ENCODE data around the gene MFF.
"Not testable (repeated sequence)": the region's sequence is repeated elsewhere in the genome, so short reads cannot be mapped to it uniquely, and the experiment has no call there.

Gene MFF

GRCh38 chr2:227337442-227337841 lies 12.4 kb downstream of the MFF start:
- Histone ChIP-seq H3K9ac (ENCODE audit: low read depth, low read length) (no peak overlapping the region), H3K36me3 (ENCODE audit: insufficient read depth, low read depth, low read length) (peaks cover 80% of the 10 kb centered on the region), H3K4me1 (ENCODE audit: insufficient read depth, low read length) (no peaks in the 10 kb centered on the region), H3K9me3 (ENCODE audit: insufficient read depth, low read depth, low read length) (no peaks in the 10 kb centered on the region), H3K27ac (ENCODE audit: low read length) (no peak overlapping the region), H3K27me3 (ENCODE audit: insufficient read depth, low read length) (no peaks in the 10 kb centered on the region), H3K4me3 (ENCODE audit: low read length) (no peak overlapping the region)

GRCh38 chr2:227339098-227339599 lies 14.1 kb downstream of the MFF start:
- no peaks in the 10 kb centered on the region for H3K27me3 ChIP-seq (ENCODE audit: insufficient read depth, low read length)
- no peak overlapping the region for H3K27ac ChIP-seq (ENCODE audit: low read length)
- no peaks in the 10 kb centered on the region for H3K4me1 ChIP-seq (ENCODE audit: insufficient read depth, low read length)
- no peak overlapping the region for H3K4me3 ChIP-seq (ENCODE audit: low read length)
- H3K9me3 ChIP-seq (ENCODE audit: insufficient read depth, low read depth, low read length): no peaks in the 10 kb centered on the region
- no peak overlapping the region for H3K9ac ChIP-seq (ENCODE audit: low read depth, low read length)
- peaks cover 70% of the 10 kb centered on the region for H3K36me3 ChIP-seq (ENCODE audit: insufficient read depth, low read depth, low read length)

DNA sequence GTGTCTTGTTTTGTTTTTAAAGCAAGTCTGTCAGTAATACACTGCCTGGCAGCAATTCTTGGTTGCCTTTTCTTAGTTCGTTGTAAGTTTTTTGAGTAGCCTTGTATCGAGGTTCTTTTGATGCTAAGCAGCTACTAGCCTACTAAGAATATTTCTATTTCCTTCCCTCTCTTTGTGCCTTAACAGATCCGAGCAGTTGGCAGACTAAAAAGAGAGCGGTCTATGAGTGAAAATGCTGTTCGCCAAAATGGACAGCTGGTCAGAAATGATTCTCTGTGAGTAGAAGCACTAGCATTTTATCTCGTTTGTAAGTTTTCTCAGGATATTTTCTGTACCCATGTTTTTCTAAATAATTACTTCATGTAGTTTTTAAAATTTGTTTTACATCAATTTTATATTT lies 15.1 kb downstream of the MFF start:
- no peak overlapping the region for H3K27ac ChIP-seq (ENCODE audit: low read length)
- H3K9ac ChIP-seq (ENCODE audit: low read depth, low read length): no peak overlapping the region
- no peak overlapping the region for H3K4me3 ChIP-seq (ENCODE audit: low read length)
- H3K27me3 ChIP-seq (ENCODE audit: insufficient read depth, low read length): no peaks in the 10 kb centered on the region
- H3K9me3 ChIP-seq (ENCODE audit: insufficient read depth, low read depth, low read length): no peaks in the 10 kb centered on the region
- no peaks in the 10 kb centered on the region for H3K4me1 ChIP-seq (ENCODE audit: insufficient read depth, low read length)
- H3K36me3 ChIP-seq (ENCODE audit: insufficient read depth, low read depth, low read length): peaks cover 66% of the 10 kb centered on the region

GRCh38 chr2:227341553-227341952 lies 16.5 kb downstream of the MFF start:
- no peak overlapping the region for H3K9ac ChIP-seq (ENCODE audit: low read depth, low read length)
- no peaks in the 10 kb centered on the region for H3K9me3 ChIP-seq (ENCODE audit: insufficient read depth, low read depth, low read length)
- H3K4me3 ChIP-seq (ENCODE audit: low read length): no peak overlapping the region
- no peaks in the 10 kb centered on the region for H3K4me1 ChIP-seq (ENCODE audit: insufficient read depth, low read length)
- no peaks in the 10 kb centered on the region for H3K27me3 ChIP-seq (ENCODE audit: insufficient read depth, low read length)
- H3K27ac ChIP-seq (ENCODE audit: low read length): no peak overlapping the region
- peaks cover 61% of the 10 kb centered on the region for H3K36me3 ChIP-seq (ENCODE audit: insufficient read depth, low read depth, low read length)

DNA sequence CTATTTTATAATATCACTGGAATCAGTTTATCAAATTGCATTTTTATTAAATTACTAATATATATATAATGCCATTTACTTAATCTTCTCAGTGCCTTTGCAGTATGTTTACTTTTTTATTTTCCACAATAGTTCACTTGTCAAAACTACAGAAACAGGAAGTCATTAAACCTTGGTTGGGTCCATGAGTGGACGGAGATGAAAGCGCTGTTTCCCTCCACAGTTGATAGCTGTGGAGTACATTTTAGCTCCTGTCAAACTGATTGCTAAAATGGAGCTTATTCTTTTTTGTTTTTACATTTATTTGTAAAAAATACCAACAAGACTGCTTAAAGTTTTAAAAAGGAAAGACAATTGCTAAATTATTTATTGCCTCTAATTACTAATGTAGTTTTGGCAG lies 19.2 kb downstream of the MFF start:
- Histone ChIP-seq H3K27me3 (ENCODE audit: insufficient read depth, low read length) (no peaks in the 10 kb centered on the region), H3K9ac (ENCODE audit: low read depth, low read length) (no peak overlapping the region), H3K4me3 (ENCODE audit: low read length) (no peak overlapping the region), H3K9me3 (ENCODE audit: insufficient read depth, low read depth, low read length) (no peaks in the 10 kb centered on the region), H3K36me3 (ENCODE audit: insufficient read depth, low read depth, low read length) (peaks cover 69% of the 10 kb centered on the region), H3K4me1 (ENCODE audit: insufficient read depth, low read length) (peaks cover 4% of the 10 kb centered on the region; the same call in 1 of the 2 replicates), H3K27ac (ENCODE audit: low read length) (no peak overlapping the region)

- H3K9me3 ChIP-seq (ENCODE audit: insufficient read depth, low read depth, low read length): no peaks in the 10 kb centered on the region
- no peak overlapping the region for H3K27ac ChIP-seq (ENCODE audit: low read length)
- H3K36me3 ChIP-seq (ENCODE audit: insufficient read depth, low read depth, low read length): peaks cover 58% of the 10 kb centered on the region
- H3K9ac ChIP-seq (ENCODE audit: low read depth, low read length): no peak overlapping the region
- no peak overlapping the region for H3K4me3 ChIP-seq (ENCODE audit: low read length)
- H3K4me1 ChIP-seq (ENCODE audit: insufficient read depth, low read length): peaks cover 4% of the 10 kb centered on the region; the same call in 1 of the 2 replicates
- no peaks in the 10 kb centered on the region for H3K27me3 ChIP-seq (ENCODE audit: insufficient read depth, low read length)
Measured at GRCh38 chr2:227347117-227347516, 22.1 kb downstream of the MFF start.

DNA sequence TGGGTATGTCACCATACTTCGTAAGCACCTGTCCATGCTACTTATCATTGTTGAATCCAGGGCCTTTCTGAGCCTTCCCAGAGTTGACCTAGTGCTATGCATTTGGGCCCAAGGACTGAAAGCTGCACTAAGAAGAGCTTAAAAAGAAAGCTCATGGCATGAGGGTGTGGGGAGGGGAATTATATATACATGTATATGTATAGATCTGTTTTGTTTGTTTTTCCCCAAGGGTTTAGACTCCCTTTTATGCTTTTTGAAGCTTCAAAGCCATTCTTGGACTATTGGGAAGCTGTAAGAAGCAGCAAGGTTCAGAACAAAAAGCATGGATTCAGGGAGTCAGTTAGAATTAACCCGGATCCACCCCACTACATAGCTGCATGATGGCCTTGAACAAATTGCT lies 23.3 kb downstream of the MFF start:
- no peaks in the 10 kb centered on the region for H3K9me3 ChIP-seq (ENCODE audit: insufficient read depth, low read depth, low read length)
- H3K27me3 ChIP-seq (ENCODE audit: insufficient read depth, low read length): no peaks in the 10 kb centered on the region
- no peak overlapping the region for H3K27ac ChIP-seq (ENCODE audit: low read length)
- H3K4me1 ChIP-seq (ENCODE audit: insufficient read depth, low read length): peaks cover 4% of the 10 kb centered on the region; the same call in 1 of the 2 replicates
- peaks cover 52% of the 10 kb centered on the region for H3K36me3 ChIP-seq (ENCODE audit: insufficient read depth, low read depth, low read length)
- H3K4me3 ChIP-seq (ENCODE audit: low read length): no peak overlapping the region
- H3K9ac ChIP-seq (ENCODE audit: low read depth, low read length): no peak overlapping the region

DNA sequence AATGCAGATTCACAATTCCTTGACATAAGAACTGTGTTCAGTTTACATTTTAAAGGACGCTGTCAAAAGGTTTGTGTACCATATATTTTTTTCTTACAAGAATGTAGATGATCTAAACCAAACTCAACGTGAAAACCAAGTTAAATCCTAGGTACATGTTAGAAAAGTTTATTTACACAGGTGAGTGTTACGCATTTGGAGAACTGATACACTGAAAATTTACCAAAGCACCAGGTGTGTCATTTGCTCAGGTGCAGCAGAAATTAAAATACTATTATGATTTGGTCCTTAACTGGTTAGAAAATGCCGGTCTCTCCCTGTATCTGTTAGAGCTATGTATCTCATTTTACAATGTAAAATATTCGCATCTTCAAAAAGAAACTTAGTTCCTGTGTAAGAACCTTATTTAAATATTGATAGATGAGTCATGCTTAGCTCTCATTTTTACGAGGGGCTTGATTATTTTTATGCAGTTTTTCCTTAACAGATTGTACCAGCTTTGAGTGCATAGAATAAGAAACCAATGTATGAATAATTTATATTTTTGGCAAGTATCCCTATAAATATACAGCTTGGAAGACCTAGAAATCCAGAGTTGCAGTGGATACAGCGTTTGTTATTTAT lies 25.1 kb downstream of the MFF start:
- H3K4me1 ChIP-seq (ENCODE audit: insufficient read depth, low read length): peaks cover 4% of the 10 kb centered on the region; the same call in 1 of the 2 replicates
- H3K36me3 ChIP-seq (ENCODE audit: insufficient read depth, low read depth, low read length): peaks cover 46% of the 10 kb centered on the region
- H3K27ac ChIP-seq (ENCODE audit: low read length): no peak overlapping the region
- no peak overlapping the region for H3K4me3 ChIP-seq (ENCODE audit: low read length)
- no peaks in the 10 kb centered on the region for H3K9me3 ChIP-seq (ENCODE audit: insufficient read depth, low read depth, low read length)
- H3K9ac ChIP-seq (ENCODE audit: low read depth, low read length): no peak overlapping the region
- no peaks in the 10 kb centered on the region for H3K27me3 ChIP-seq (ENCODE audit: insufficient read depth, low read length)

DNA sequence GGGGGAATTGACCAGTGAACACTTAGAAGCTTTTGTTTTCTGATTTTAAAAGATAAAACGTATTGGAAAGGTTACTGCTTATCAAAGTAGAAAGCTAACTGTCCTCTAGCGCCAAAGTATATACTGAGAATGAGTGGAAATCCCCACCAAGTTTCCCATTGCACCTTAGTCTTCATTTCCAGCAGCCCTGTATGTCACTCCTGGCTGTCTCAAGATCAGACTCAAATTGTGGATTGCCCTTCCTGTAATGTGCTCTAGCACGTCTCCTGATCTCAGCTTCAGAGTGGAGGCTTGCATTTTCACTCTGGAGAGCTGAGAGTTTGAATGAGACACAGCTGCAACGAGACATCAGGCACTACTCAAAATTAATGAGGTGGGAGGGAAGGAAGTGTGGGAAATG lies 26.6 kb downstream of the MFF start:
- H3K27ac ChIP-seq (ENCODE audit: low read length): no peak overlapping the region
- peaks cover 4% of the 10 kb centered on the region; the same call in 1 of the 2 replicates for H3K4me1 ChIP-seq (ENCODE audit: insufficient read depth, low read length)
- no peaks in the 10 kb centered on the region for H3K9me3 ChIP-seq (ENCODE audit: insufficient read depth, low read depth, low read length)
- no peak overlapping the region for H3K9ac ChIP-seq (ENCODE audit: low read depth, low read length)
- no peaks in the 10 kb centered on the region for H3K27me3 ChIP-seq (ENCODE audit: insufficient read depth, low read length)
- H3K4me3 ChIP-seq (ENCODE audit: low read length): no peak overlapping the region
- peaks cover 51% of the 10 kb centered on the region for H3K36me3 ChIP-seq (ENCODE audit: insufficient read depth, low read depth, low read length)

- H3K9ac ChIP-seq (ENCODE audit: low read depth, low read length): no peak overlapping the region
- H3K4me3 ChIP-seq (ENCODE audit: low read length): no peak overlapping the region
- peaks cover 50% of the 10 kb centered on the region for H3K36me3 ChIP-seq (ENCODE audit: insufficient read depth, low read depth, low read length)
- no peaks in the 10 kb centered on the region for H3K9me3 ChIP-seq (ENCODE audit: insufficient read depth, low read depth, low read length)
- H3K4me1 ChIP-seq (ENCODE audit: insufficient read depth, low read length): no peaks in the 10 kb centered on the region
- no peak overlapping the region for H3K27ac ChIP-seq (ENCODE audit: low read length)
- no peaks in the 10 kb centered on the region for H3K27me3 ChIP-seq (ENCODE audit: insufficient read depth, low read length)
Measured at GRCh38 chr2:227360351-227360750, 35.3 kb downstream of the MFF start.

DNA sequence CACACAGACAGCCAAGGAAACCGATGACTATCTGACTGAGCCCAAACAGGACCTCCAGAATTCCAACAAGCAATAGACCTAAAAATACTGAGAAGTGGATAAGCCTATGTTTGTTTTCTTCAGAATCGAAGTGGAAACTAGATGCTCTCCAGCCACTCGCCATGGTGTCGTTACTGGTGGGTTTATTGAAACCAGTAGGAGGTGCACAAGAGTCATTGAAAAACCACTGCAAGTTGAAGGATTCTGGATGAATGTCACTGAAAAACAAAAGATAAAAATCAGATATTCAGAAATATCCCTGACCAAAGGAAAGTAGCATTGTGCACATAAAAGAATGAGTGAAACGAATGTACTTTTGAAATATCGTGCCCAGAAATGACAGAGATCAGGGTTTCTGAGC lies 38.7 kb downstream of the MFF start:
- no peak overlapping the region for H3K4me3 ChIP-seq (ENCODE audit: low read length)
- no peak overlapping the region for H3K9ac ChIP-seq (ENCODE audit: low read depth, low read length)
- H3K27me3 ChIP-seq (ENCODE audit: insufficient read depth, low read length): no peaks in the 10 kb centered on the region
- H3K4me1 ChIP-seq (ENCODE audit: insufficient read depth, low read length): no peaks in the 10 kb centered on the region
- no peak overlapping the region for H3K27ac ChIP-seq (ENCODE audit: low read length)
- H3K36me3 ChIP-seq (ENCODE audit: insufficient read depth, low read depth, low read length): peaks cover 20% of the 10 kb centered on the region
- H3K9me3 ChIP-seq (ENCODE audit: insufficient read depth, low read depth, low read length): no peaks in the 10 kb centered on the region

DNA sequence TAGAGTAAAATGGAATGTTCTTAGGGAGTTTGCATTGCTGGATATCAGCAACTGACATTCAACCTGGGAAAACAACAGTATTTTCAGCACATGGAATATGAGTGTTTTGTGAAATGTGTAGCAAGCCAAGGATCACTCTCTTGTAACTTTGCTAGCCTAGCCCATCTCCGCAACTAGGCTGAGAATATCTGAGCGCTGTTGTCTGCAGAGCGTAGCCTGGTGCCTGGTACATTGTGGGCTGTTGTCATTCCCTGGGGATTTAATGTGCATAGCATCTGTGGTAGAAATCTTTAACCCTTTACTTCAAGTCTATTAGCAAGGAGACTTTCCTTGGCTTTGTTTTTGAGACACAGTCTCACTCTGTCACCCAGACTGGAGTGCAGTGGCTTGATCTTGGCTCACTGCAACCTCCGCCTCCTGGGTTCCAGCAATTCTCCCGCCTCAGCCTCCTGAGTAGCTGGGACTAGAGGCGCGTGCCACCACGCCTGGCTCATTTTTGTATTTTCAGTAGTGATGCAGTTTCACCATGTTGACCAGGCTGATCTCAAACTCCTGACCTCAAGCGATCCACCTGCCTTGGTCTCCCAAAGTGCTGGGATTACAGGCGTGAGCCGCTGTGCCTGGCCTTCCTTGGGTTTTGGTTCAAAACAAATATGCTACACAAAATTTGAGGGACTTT lies 39.7 kb downstream of the MFF start:
- H3K9me3 ChIP-seq (ENCODE audit: insufficient read depth, low read depth, low read length); H3K27ac ChIP-seq (ENCODE audit: low read length); H3K9ac ChIP-seq (ENCODE audit: low read depth, low read length); H3K4me1 ChIP-seq (ENCODE audit: insufficient read depth, low read length); H3K27me3 ChIP-seq (ENCODE audit: insufficient read depth, low read length); H3K36me3 ChIP-seq (ENCODE audit: insufficient read depth, low read depth, low read length); H3K4me3 ChIP-seq (ENCODE audit: low read length): not testable (repeated sequence)
